AG09309 (cell line): ENCODE data around the gene GPHN.

Experiments used
- DNase-seq: peaks from one replicate; pipeline ENCODE4 v3.0.0-alpha.2; 2010; ENCODE audit warnings: low read depth
- H3K4me3 ChIP-seq: 2 replicates; pipeline ENCODE4 v1.5.1; 2011; ENCODE audit warnings: mild to moderate bottlenecking, low read depth, low read length, moderate library complexity; ENCODE audit not compliant: control insufficient read depth
- TF ChIP-seq, protein P1 (sequence below): IDR thresholded peaks from 2 replicates; pipeline ENCODE4 v1.5.1; 2011; ENCODE audit warnings: mild to moderate bottlenecking, low read depth, low read length, inconsistent platforms; ENCODE audit not compliant: insufficient read depth, control insufficient read depth; ENCODE audit errors: missing control alignments

Gene GPHN

DNA sequence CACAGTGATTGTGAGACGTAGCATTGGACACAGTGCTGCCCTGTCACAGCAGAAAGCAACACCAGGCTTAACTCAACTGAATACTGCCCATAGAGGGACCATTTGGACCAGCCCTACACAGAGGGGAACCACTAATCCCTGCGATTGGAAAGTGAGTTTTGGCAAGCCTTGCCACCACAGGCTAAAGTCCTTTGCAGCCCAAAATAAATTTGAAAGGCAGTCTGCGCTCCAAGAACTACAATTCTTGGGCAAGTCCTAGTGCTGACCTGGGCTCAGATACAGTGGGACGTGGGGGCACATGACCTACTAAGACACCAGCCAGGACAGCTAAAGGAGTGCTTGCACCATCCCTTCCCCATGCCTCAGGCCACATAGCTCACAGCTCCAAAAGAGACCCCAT, 349.9 kb downstream of the GPHN start:
- TF ChIP-seq, protein P1, sequence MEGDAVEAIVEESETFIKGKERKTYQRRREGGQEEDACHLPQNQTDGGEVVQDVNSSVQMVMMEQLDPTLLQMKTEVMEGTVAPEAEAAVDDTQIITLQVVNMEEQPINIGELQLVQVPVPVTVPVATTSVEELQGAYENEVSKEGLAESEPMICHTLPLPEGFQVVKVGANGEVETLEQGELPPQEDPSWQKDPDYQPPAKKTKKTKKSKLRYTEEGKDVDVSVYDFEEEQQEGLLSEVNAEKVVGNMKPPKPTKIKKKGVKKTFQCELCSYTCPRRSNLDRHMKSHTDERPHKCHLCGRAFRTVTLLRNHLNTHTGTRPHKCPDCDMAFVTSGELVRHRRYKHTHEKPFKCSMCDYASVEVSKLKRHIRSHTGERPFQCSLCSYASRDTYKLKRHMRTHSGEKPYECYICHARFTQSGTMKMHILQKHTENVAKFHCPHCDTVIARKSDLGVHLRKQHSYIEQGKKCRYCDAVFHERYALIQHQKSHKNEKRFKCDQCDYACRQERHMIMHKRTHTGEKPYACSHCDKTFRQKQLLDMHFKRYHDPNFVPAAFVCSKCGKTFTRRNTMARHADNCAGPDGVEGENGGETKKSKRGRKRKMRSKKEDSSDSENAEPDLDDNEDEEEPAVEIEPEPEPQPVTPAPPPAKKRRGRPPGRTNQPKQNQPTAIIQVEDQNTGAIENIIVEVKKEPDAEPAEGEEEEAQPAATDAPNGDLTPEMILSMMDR: no peak
- no peak overlapping the region for H3K4me3 ChIP-seq
- no peak for DNase-seq

DNA sequence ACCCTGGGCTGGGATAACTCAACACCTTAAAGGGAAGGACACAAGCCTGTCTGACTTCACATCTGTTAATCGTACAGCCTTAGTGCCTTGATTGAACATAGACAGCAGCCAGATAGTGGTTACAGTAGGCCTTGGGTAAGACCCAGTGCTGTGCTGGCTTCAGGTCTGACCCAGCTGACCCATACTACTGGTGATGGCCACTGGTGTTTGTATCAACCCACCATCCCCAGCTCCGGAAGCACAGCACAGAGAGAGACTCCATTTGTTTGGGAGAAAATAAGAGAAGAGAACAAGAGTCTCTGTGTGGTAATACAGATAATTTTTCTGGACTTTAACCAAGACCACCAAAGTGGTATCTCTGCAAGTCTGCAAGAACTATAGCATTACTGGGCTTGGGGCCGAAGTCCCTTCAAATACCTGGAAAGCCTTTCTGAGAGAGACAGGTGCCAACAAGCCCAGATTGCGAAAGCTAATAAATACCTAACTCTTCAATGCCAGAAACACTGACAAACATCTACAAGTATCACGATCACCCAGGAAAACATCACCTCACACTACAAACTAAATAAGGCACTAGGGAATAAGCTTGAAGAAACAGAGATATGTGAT, 351.2 kb downstream of the GPHN start:
- no peak overlapping the region for H3K4me3 ChIP-seq
- TF ChIP-seq, protein P1: no peak
- no peak for DNase-seq

DNA sequence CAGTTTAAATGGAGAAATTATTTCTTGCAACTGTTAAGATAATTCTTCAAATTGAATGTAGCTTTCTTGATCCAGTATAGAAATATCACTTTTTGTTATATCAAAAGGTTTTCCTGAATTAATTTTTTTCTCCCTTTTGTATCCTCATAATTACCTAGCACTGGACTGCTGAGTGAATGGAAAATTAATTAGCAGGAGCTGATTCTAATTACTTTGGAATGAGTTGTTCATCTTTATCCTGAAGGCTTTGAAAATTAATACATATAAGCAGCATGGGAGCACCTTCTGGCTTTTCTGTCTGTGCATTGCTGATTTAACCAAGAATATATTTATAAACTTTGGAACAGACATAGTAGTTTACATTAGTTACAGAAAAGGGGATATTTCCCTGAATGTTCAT, 373.6 kb downstream of the GPHN start:
- no peak overlapping the region for H3K4me3 ChIP-seq
- no peak for DNase-seq
- TF ChIP-seq, protein P1: no peak

DNA sequence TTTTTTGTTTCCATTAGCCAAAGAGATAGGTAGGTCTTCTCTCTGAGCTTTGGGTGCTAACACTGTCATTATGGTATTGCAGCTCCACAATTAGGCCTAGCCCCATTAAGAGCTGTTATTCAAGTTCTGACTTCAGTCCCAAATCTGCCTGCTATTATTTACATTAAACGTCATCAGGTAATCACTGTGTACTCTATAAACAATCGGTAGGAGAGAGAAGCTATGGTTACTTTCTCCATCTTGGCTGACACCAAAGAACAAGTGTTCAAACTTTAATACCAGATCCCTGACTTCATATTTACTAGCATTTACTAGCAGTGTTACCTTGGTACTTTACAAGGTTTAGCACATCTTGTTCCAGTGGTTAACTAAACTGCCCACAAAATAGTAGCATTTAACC, 376.2 kb downstream of the GPHN start:
- H3K4me3 ChIP-seq: no peak overlapping the region
- TF ChIP-seq, protein P1: no peak
- no peak for DNase-seq

DNA sequence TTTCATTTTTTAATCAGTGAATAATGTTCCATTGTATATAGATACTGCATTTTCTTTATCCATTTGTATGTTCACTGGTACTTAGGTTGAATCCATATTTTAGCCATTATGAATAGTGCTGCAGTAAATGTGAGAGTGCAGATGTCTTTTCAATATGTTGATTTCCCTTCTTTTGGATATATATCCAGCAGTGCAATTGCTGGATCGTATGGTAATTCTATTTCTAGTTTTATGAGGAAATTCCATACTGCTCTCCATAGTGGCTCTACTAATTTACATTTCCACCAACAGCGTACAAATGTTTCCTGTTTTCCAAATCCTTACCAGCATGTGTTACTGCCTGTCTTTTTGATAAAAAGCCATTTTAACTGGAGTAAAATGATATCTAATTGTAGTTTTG, 392.8 kb downstream of the GPHN start:
- DNase-seq: no peak
- no peak overlapping the region for H3K4me3 ChIP-seq
- TF ChIP-seq, protein P1: no peak

DNA sequence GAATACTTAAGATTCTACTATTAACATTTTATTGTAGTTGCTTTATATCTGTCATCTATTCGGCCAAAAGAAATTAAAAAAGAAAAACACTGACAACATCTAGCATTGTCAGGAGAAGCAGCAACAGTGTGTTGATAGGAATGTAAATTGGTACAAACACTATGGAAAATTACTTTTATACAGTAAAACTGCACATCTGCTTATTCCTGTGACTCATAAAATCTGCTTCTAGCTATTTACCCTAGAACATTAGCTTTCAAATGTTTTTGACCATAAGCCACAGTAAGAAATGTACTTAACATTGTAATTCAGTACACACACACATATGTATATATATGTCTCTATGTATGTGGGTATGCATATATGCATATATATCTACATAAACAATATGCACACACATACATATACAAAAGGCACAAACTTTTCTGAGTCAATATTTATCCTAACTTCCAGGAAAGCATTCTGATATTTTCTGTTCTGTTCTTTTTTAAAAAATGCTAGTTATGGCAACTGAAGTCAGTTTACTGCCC, 402.4 kb downstream of the GPHN start:
- no peak for DNase-seq
- H3K4me3 ChIP-seq: no peak overlapping the region
- TF ChIP-seq, protein P1: no peak
